Ishikawa (cell line): ENCODE results near the gene GMDS.

ENCODE experiments used
- CEBPB ChIP-seq: IDR thresholded peaks from 2 replicates; pipeline ENCODE4 v1.6.1; 2012
- CREB1 ChIP-seq: IDR thresholded peaks from 2 replicates; pipeline ENCODE4 v1.6.1; 2012; ENCODE audit warnings: low read depth
- EGR1 ChIP-seq: IDR thresholded peaks from 2 replicates; pipeline ENCODE4 v1.6.1; 2012
- EP300 ChIP-seq: IDR thresholded peaks from 2 replicates; pipeline ENCODE4 v1.6.1; 2012; ENCODE audit warnings: borderline replicate concordance
- NFIC ChIP-seq: IDR thresholded peaks from 2 replicates; pipeline ENCODE4 v1.6.1; 2012
- RAD21 ChIP-seq: IDR thresholded peaks from 2 replicates; pipeline ENCODE4 v1.6.1; 2012; ENCODE audit warnings: low read depth
- REST ChIP-seq: IDR thresholded peaks from 2 replicates; pipeline ENCODE4 v1.6.1; 2012; ENCODE audit warnings: low read depth, mild to moderate bottlenecking
- TAF1 ChIP-seq: IDR thresholded peaks from 2 replicates; pipeline ENCODE4 v1.6.1; 2012; ENCODE audit warnings: low read depth, mild to moderate bottlenecking
- TCF12 ChIP-seq: IDR thresholded peaks from 2 replicates; pipeline ENCODE4 v1.6.1; 2012; ENCODE audit warnings: low read depth
- TEAD4 ChIP-seq: IDR thresholded peaks from 2 replicates; pipeline ENCODE4 v1.6.1; 2012
- YY1 ChIP-seq: IDR thresholded peaks from 2 replicates; pipeline ENCODE4 v1.6.1; 2012; ENCODE audit warnings: low read depth
- ZBTB7A ChIP-seq: IDR thresholded peaks from 2 replicates; pipeline ENCODE4 v1.6.1; 2012; ENCODE audit warnings: low read depth
- TF ChIP-seq, protein P1 (sequence below): IDR thresholded peaks from 2 replicates; pipeline ENCODE4 v1.6.1; 2012
- TF ChIP-seq, protein P2 (sequence below): IDR thresholded peaks from 2 replicates; pipeline ENCODE4 v1.6.1; 2012

- TF ChIP-seq ZBTB7A (no peak), EP300 (no peak), CREB1 (no peak), REST (no peak), YY1 (no peak), RAD21 (no peak), NFIC (no peak), CEBPB (no peak), TCF12 (no peak), EGR1 (no peak), TEAD4 (no peak), TAF1 (no peak)
- TF ChIP-seq, protein P1, sequence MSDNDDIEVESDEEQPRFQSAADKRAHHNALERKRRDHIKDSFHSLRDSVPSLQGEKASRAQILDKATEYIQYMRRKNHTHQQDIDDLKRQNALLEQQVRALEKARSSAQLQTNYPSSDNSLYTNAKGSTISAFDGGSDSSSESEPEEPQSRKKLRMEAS: no peak
- TF ChIP-seq, protein P2, sequence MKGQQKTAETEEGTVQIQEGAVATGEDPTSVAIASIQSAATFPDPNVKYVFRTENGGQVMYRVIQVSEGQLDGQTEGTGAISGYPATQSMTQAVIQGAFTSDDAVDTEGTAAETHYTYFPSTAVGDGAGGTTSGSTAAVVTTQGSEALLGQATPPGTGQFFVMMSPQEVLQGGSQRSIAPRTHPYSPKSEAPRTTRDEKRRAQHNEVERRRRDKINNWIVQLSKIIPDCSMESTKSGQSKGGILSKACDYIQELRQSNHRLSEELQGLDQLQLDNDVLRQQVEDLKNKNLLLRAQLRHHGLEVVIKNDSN: no peak
Observed at GRCh38 chr6:1871724-1872315, 373.6 kb downstream of the GMDS start.
